Activated CD4-positive, alpha-beta T cell treated with anti-CD3 and anti-CD28 coated beads, Interleukin-2, amount 50 U/mL, for 1 hour (primary cell): ENCODE measurements around the gene FRAT1.
A peak's percentile ranks its signal among the peaks of the same experiment; 100 is the strongest.

Source experiments
- DNase-seq: peaks from one replicate; pipeline ENCODE4 v3.0.0-alpha.2; 2020

Gene FRAT1

GRCh38 chr10:97311111-97311626 lies 7.9 kb upstream of the FRAT1 start:
- no peak for DNase-seq

DNA sequence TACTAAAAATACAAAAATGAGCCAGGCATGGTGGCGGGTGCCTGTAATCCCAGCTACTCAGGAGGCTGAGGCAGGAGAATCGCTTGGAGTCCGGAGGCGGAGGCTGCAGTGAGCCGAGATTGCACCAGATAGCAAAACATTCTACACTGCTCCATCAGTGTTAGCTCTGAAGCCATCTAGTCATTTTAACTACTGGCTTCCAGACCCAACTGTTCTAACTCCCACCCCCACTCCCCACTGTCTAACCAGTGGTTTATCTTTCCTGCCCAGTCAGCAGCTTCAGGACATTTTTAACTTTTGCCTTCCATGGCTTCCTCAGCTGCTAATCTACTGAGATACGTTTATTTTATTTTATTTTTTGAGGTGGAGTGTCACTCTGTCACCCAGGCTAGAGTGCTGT lies 6.2 kb upstream of the FRAT1 start:
- DNase-seq, result no peak

DNA sequence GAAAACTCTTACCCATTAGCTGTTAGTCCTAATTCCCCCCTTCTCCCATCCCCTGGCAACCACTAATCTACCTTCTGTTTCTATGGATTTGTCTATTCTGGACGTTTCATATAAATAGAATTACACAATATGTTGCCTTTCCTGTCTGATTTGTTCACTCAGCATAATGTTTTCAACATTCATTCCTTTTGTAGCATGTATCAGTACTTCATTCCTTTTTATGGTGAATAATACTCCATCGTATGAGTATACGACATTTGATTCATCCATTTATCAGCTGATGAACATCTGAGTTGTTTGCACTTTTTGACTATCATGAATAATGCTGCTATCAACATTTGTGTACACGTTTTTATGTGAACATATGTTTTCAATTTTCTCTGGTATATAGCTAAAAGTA lies 4.4 kb upstream of the FRAT1 start:
- no peak for DNase-seq

- peak; percentile 64 for DNase-seq
Observed at GRCh38 chr10:97319671-97320479, 804 bp downstream of the FRAT1 start.

DNA sequence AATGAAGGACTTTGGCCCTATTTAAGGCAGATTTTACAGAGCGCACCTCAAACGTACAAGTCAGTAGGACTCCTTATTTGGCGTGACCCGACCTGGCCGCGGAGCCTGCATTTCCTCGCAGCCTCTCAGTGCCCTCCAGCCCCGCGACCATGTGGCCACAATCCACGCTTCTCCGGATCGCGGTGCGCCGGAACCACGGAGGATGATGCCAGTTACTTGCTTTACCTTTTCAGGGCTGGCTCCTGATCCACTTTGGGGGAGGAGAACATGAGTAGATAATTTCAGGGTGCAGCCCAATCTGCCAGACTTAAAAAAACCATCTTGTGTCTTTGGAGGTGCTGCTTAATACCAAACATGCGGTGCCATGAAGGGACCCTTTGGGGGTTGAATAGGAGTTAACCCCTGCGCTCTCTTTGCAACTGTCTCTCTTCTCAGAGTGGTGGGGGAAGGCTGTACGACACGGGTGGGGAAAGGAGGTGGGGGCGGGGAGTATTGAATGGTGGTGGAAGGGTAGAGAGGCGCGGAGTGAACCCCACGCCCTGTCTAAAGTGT lies 1.5 kb downstream of the FRAT1 start:
- DNase-seq, result peak; percentile 18

DNA sequence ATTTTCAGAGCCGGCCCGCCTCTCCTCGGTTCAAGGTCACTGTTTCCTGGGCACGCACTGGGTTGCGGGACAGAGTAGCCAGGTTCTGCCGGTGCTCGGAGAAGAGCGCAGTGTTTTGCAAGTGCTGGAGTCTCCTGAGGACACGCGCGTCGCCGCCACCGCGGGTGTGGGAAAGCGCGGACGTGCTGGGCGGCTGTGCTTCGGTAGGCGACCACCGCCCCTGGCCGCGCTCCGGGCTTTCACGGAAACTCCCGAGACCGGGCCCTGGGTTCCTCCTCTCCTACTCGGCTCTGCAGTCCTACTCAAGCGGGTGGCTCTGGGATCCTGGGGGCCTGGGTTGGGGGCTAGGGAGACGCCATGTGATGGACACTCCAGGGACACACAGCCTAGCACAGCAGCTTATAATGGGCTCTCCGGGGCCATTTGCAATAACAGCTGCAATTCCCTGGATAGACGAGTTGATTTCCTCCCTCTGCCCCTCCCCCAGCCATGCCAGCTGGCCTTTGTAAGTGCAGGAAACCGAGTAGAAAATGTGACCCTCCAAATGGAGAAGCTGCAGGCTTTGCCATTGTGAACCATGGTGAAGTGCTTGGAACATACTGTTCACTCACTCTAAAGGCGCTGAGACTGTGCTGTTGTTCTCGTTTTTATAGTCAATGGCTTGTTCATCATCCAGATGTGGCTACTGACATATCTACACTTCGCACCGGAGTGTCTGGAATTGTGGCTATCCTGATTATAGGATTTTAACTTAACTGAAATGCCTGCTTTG lies 2.1 kb downstream of the FRAT1 start:
- DNase-seq, result peak; percentile 15

DNA sequence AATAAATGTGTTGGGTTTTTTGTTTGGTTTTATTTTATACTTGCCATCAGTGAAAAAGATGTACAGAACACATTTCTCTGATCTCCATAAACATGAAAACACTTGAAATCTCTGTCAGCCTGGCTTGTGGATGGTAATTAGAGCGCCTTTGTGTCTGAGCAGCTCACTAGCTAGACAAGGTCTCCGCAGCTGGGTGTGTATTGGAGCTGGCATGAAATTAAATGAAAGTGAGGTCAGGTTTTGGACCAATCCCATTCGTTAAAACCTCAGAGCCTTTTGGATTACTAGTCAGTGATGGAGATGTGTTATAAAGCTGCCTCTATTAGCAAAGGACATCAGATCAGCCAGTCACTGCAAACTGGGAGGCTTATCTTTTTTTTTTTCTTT lies 2.7 kb downstream of the FRAT1 start:
- DNase-seq, result no peak

DNA sequence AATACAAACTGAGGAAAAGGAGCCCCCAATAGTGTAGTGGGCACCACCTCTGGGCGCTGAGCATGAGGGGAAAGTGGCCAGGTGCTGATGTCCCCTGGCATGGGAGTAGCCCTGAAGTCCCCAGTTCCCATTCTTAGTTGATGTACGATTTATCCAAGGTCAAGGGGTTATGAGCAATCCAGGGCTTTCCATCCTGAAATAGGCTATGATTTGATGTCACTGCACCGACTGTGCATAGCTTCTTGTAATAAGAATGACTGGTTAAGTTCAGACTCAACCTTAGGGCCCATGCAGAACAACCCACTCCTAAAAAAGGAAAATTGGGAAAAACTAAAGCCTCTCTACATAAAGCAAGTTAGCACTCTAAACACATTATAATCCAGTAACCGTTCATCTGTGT lies 4.4 kb downstream of the FRAT1 start:
- DNase-seq, result no peak

DNA sequence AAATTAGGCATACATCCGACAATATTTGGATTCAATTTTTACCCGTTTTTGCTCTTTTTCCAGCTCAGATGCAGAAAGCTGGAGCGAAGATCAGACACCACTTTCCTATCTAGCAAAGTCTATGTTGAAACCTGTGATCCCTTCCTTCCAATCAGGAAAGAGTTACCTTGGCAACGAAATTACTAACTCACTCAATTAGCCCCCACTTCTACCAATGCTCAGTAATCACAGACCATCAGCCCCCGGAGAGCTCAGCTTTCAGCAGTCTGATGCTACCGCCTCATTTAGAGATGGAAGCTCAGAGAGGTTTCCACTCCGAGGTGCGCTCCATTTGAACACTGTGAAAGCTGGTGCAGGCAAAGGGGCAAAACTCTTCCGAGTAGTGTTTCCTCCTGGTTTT lies 6.7 kb downstream of the FRAT1 start:
- DNase-seq, result no peak

- DNase-seq, result no peak
Observed at GRCh38 chr10:97327348-97328294, 8.6 kb downstream of the FRAT1 start.

DNA sequence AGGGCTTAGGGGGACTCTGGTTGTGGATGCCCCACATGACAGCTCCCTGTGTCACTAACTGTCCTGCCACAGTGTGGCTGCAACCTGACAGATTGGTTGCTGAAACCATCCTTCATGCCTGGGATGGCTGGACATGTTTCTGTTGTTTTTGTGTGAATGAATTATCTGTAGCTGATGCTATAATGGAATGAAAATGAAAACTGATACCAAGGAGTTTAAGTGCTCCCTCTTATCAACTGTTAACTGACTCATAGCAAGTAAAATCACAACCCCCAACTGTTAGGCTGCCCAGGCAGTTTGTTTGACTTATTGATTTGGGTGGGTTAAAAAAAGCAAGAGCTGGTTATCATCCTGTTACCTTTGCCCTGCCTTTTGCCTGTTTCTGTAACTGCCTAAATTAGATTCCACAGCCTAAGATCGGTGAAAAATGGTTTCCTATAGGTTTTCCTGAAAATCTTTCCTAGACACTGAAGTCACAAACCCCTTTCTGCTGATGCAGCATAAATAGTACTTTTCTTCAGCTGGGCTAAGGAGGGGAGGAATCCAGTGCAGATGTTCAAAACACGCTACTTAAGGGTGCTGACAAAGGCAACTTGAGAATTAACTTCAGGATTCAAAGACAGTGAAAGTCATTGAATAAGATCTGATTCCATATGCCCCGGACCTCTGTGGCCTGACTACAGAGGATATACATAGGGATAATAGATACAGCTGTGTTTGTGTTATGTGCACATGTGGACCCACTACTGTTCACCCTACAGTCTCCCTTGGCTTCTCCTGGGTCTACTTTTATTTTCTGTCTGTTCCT lies 9.8 kb downstream of the FRAT1 start:
- DNase-seq, result no peak

GRCh38 chr10:97329766-97330165 lies 10.7 kb downstream of the FRAT1 start:
- no peak for DNase-seq

DNA sequence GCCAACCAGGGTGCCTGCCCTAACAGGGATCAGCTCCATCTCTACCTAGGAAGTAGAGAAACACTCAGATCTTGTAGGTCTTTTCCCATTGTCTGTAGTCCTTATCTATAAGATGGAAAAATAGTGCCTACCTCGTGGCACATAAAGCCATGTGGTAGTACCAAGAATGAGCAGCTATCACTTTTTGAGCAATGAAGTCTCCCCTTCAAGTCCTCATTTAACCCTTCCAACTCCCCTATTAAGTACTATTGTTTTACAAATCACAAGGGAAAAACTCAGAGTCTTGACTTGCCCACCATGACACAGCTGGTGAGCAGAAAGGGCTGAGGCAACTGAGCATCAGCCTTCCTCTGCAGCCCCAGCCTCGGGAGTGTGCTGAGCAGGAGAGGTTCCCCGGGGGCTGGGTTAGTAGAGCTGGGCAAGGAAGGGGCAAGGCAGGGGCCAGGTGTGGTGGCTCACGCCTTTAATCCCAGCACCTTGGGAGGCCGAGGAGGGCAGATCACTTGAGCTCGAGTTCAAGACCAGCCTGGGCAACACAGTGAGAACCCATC lies 12.2 kb downstream of the FRAT1 start:
- no peak for DNase-seq

- no peak for DNase-seq
Observed at GRCh38 chr10:97332591-97333350, 13.7 kb downstream of the FRAT1 start.

GRCh38 chr10:97333351-97333600 lies 14.2 kb downstream of the FRAT1 start:
- DNase-seq, result no peak

DNA sequence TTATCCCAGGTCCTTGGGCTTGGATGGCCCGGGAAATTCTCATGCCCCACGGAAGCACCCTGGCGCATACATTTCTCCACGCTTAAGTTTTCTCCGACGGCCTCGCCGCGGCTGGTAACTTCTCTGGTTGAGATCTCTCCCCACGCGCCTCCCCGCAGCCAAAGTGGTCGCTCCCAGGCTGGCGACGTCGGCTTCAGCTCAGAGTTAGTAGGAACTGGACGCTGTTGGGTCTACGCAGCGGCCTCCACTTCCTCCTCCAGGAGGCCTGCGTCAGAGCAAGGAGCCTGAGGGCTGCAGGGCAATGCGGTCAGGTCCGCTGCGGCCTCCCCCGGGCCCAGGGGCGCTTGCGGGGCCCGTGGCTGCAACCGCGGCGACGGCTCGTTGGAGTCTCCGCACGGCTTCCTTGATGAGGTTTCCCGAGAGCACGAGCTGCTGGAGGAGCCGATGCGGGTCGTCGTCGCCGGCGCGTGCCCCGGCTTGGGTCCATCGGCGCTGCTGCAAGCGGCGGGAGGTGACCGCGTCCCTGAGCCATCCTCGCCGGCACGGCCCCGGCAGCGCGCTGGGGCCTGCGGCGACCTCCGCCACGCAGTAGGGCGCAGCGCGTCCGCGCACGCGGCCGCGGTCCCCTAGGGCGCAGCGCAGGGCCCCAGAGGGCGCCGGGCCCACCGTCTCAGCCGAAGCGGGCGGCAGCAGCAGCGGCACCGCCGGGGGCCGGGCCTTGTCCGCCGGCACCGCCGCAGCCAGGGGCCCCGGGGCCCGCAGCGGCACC lies 14.7 kb downstream of the FRAT1 start:
- DNase-seq, result no peak

DNA sequence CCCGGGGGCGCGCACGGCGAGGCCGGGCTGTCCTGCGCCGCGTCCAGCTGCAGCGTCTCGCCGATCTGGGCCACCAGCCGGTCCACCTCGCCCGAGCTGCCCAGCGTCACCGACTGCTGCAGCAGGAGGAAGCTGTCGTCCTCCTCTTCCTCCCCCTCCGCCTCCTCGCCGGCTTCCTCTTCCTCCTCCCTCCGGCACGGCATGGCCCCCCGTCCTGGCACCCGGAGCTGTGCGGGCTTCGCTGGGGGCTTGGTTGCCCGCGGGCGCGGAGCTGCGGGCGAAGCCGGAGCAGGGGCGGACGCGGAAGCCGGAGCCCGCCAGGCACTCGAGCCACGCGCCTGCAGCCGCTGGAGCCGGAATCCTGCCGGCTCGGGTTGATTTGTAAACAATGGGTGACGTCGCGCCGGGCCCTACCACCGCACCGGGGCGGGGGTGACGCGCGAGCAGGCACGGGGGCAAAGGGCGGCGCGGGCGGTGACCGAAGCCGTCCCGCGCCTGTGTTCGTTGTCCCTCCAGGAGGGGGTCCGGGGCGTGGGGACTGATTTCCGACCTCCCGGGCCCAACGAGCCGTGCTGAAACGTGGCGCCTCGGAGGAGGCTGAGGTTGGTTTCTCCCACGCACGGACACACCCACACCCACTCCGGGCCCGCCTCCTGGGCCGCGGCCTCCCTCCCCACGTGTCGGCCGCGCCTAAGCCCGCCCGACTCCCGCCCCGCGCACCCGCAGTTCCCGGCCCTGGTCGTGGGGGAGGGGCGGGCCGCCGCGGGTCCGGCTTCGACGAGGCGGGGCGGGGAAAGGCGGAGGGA lies 15.5 kb downstream of the FRAT1 start, which contains the start of gene FRAT2:
FRAT2 (minus strand) TSS at position 360 of the 806 bp plus-strand sequence; CDS start at position 203, 157 bp downstream.
- peak; percentile 84 for DNase-seq

GRCh38 chr10:97335188-97335619 lies 16.1 kb downstream of the FRAT1 start:
- DNase-seq, result no peak

DNA sequence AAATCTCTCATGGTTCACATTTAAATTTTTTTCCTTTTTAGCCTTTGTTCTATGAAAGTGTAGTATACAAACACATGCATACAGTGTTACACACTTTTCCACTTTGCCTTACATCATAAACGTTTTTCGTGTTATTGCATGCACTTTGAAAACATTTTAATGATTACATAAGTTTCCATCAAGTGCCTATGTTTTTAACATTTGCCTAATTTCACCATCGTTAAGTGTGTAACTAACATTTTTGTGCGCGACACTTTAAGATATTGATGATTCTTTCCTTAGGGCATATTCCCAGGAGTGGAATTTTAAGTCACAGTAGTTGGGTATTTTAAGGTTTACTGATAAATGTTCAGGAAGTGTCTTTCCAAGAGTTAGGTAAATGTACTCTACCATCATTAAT lies 16.9 kb downstream of the FRAT1 start:
- no peak for DNase-seq
